Cardiac fibroblast (primary cell): ENCODE data around the gene LEFTY1.
A peak's percentile ranks its signal among the peaks of the same experiment; 100 is the strongest.

Experiments
- DNase-seq, 2 donors: peaks; one replicate each; pipeline versions ENCODE4 v3.0.0 to v3.0.0-alpha.2; 2010; ENCODE audit warnings: low read depth in 2 of 2
- H3K4me3 ChIP-seq, 2 donors: replicated peaks in 1 of 2; 1 replicate in 1 of 2; 2 replicates in 1 of 2; pipeline ENCODE4 v1.5.1; 2011; ENCODE audit warnings: low read depth in 2 of 2, low read length in 2 of 2, mild to moderate bottlenecking in 2 of 2, moderate library complexity in 1 of 2
- CTCF ChIP-seq: IDR thresholded peaks from one replicate; pipeline ENCODE4 v1.5.1; 2011; ENCODE audit warnings: low read depth, mild to moderate bottlenecking, low read length, inconsistent platforms

The LEFTY1 gene

GRCh38 chr1:225896937-225897549 lies 8.1 kb upstream of the LEFTY1 start:
- TF ChIP-seq CTCF: no peak
- peak in 1 of 2 donors; percentile 35 for DNase-seq

GRCh38 chr1:225896494-225896893 lies 7.5 kb upstream of the LEFTY1 start:
- H3K4me3 ChIP-seq: no peak overlapping the region

More at GRCh38 chr1:225896937-225897549, 8.1 kb upstream of the LEFTY1 start:
- H3K4me3 ChIP-seq: no peak overlapping the region

GRCh38 chr1:225892307-225892706 lies 3.4 kb upstream of the LEFTY1 start:
- TF ChIP-seq CTCF: no peak
- DNase-seq: no peak
- H3K4me3 ChIP-seq: no peak overlapping the region

More at GRCh38 chr1:225896494-225896893, 7.5 kb upstream of the LEFTY1 start:
- DNase-seq: no peak
- TF ChIP-seq CTCF: no peak

- TF ChIP-seq CTCF: no peak
- H3K4me3 ChIP-seq: no peak overlapping the region
- no peak for DNase-seq
These were observed 2.5 kb upstream of the LEFTY1 start for GRCh38 chr1:225891229-225891972.

- TF ChIP-seq CTCF: no peak
- no peak overlapping the region for H3K4me3 ChIP-seq
- DNase-seq: peak in 1 of 2 donors; percentile 22
These were observed 1.6 kb upstream of the LEFTY1 start for GRCh38 chr1:225890346-225891228.

GRCh38 chr1:225889743-225890142 lies 797 bp upstream of the LEFTY1 start:
- no peak overlapping the region for H3K4me3 ChIP-seq
- no peak for TF ChIP-seq CTCF
- DNase-seq: no peak
